ENCODE data around the gene CDK14.

GRCh38 chr7:90617442-90617841, 21.3 kb downstream of the CDK14 start:
- TF ChIP-seq CTCF (IDR thresholded peaks at IDR 0.05; ENCODE audit: low read depth, low read length, missing input control) (no peak), EGR1 (IDR thresholded peaks at IDR 0.05; ENCODE audit: low read depth in 2 of 2) (no peak), GABPA (IDR thresholded peaks at IDR 0.05 in 1 of 2, conservative IDR thresholded peaks at IDR 0.05 in 1 of 2) (no peak), REST (IDR thresholded peaks at IDR 0.05) (no peak), TAF1 (conservative IDR thresholded peaks at IDR 0.05) (no peak), RAD21 (IDR thresholded peaks at IDR 0.05) (no peak)
- TF ChIP-seq, protein P1, sequence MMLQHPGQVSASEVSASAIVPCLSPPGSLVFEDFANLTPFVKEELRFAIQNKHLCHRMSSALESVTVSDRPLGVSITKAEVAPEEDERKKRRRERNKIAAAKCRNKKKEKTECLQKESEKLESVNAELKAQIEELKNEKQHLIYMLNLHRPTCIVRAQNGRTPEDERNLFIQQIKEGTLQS (IDR thresholded peaks at IDR 0.05), result no peak
